DMS53 (cell line): ENCODE results near the gene RAB27A.
A peak's percentile ranks its signal among the peaks of the same experiment; 100 is the strongest.
"Not testable (repeated sequence)": the region's sequence is repeated elsewhere in the genome, so short reads cannot be mapped to it uniquely, and the experiment has no call there.

Experiments used
- DNase-seq: peaks from one replicate; lab custom pipeline; 2025; lab: John Stamatoyannopoulos, UW

Gene RAB27A

GRCh38 chr15:55250392-55250791 lies 39.2 kb downstream of the RAB27A start:
- no peak for DNase-seq

- not testable (repeated sequence) for DNase-seq
These were observed 39.7 kb downstream of the RAB27A start for GRCh38 chr15:55249885-55250284.

- DNase-seq = peak; percentile 37
These were observed 40.7 kb downstream of the RAB27A start for GRCh38 chr15:55248895-55249294.

- DNase-seq = no peak
These were observed 41.7 kb downstream of the RAB27A start for GRCh38 chr15:55247766-55248427.

DNA sequence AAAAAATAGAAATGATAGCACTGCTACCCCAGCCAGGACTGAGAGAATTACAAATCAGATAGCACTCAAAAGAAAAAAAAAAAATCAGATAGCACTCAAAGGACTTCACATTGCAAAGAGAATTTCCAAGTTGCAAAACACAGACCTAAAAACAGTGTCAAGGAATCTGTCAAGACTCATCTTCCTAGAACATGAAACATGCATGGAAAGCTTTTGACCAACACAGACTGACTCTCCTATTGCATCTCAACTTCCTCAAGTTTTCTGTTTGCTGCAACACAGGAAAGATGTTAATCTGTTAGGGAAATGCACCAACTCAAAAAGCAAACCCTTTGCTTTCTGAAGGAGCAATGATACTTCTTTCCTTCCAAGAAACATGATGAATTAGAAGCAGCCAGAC lies 42.3 kb downstream of the RAB27A start:
- DNase-seq = no peak

- peak; percentile 15 for DNase-seq
These were observed 43.0 kb downstream of the RAB27A start for GRCh38 chr15:55246567-55246966.

DNA sequence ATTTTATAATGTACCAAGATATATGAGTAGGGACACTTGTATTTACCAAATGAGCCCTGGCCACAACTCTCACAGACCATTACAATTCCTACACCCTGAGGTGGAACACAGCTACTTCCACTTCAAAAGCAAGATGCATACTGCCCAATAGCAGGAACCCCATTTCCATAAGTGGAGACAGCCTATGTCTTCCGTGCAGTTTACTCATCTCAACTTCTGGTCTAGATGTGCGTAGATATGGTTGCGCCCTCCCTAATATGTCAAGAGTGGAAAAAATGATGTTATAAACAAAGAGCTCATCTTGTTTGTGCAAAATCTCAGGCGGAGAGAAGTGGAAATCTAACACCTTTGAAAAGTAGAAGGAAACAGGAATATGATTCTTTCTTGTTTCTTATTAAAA lies 44.6 kb downstream of the RAB27A start:
- DNase-seq = no peak

DNA sequence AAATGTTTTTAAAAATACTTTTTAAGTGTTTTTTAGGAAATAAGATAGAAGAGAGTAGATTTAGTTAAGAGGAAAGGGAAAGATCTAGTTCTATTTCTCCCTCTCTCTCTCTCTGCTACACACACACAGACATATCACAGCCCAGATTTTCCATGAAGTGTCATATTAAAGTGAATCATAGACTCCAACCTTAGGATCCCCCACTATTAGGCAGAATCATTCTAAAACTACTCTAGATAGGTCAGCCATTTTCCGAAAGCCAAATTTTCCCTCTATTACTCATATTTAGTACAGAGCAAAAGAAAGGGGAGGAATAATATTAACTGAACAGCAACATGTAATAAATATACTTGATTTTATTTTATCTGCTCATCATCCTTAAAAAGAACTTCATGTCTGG lies 47.7 kb downstream of the RAB27A start:
- DNase-seq = no peak

DNA sequence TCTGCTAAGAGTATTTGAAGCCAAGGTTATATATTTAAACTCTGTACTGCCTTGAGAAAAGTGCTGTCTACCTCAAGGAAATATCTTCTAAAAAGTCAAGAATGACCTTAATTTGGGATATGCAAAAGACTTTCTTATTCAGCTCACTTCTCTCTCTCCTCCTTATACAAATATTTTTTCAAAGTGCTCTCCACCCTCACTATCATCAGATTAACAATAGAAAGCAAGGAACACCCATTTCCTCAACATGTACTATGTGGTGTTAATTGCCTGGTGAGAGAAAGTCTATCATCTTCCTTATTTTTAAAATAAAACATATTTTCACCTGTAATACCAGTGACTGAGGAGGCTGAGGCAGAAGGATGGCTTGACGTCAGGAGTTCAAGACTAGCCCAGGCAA lies 48.4 kb downstream of the RAB27A start:
- no peak for DNase-seq

- DNase-seq = no peak
These were observed 49.4 kb downstream of the RAB27A start for GRCh38 chr15:55240125-55240760.

GRCh38 chr15:55239440-55240124 lies 50.0 kb downstream of the RAB27A start:
- DNase-seq = no peak

GRCh38 chr15:55238877-55239276 lies 50.7 kb downstream of the RAB27A start:
- no peak for DNase-seq

DNA sequence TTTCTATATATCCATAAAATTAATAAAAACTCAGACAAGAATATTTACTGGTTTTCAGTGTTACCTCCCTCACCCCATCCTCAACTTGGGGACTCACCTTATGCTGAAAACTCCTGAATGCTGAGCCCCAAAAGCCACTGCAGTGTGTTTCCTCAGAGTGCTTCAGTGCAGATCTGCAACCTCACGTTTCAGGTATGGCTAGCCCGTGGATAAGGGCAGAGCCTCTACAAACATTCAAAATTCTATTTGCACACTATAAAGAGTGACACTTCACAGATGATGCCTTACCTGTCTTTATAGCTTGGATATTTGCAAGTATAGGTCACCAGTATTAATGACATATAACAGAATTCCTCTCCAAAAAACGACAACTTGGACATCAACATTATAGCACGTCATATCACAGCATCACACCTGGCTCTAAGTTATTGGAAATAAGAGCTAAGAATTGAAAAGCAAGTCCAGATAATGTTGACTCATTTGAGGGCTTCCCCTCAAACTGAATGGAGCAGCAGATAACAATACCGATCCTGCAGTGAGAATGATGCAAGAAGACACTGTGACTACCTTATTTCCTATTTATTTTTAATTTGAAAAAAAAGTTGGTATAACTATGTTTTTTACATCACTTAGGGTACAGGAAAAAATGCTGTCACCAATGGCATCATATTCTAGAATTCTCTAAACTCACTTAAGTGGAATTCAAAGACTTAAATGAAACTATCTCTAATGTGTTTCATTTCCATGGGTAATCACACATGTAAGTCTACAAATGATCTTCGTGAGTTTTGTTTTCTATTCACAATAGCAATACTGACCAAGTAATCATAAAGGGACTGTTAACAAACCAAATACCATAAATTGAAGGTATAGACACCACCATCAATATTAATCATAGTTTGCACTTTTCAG lies 52.1 kb downstream of the RAB27A start:
- DNase-seq = no peak

DNA sequence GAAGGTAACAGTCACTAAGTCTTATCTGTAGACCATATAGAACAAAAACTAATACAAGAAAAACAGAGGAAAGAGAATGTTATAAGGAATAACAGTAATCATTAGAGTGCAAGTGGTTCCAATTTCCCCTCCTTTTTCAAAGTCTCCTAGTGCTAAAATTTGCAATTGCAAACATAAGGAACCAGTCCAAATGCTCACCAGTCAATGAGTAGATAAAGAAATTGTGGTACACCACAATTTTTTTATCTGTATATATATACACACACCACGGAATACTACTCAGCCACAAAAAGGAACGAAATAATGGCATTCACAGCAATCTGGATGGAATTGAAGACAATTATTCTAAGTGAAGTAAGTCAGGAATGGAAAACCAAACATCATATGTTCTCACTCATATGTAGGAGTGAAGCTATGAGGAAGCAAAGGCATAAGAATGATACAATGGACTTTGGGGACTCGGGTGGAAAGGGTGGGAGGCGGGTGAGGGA lies 54.0 kb downstream of the RAB27A start:
- no peak for DNase-seq

GRCh38 chr15:55234800-55235104 lies 54.9 kb downstream of the RAB27A start:
- DNase-seq = no peak

DNA sequence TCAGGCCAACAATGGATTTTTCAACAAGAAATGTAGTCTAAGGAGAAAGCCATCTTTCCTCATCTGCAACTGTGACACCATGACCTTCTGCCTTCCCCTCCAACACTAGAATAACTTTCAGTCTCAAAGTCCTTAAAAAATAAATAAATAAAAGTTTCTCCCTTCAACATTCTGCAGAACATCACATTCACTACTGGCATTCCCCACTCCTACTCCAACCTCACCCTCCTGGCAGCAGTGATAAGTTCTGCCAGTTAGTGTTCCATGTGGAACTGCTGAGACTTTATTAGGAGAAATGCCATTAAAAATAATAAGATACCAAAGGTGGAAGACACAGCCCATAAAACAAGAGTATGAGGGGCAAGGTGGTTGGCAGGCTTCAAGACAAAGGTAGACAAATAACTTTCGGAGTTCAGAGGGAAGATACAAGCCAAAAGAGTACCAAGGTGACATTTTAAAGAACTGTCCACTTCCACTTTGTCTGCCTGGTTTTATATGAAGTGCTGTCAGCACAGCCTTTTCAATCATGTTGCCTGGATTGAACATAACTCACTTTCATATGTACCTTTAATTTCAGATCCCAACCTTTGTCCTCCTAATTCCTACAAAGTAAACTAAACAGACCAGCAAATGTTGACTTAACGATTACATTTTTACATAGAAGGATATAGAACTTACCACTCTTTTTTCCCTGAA lies 55.4 kb downstream of the RAB27A start:
- DNase-seq = no peak

GRCh38 chr15:55231455-55231854 lies 58.2 kb downstream of the RAB27A start:
- no peak for DNase-seq

- no peak for DNase-seq
These were observed 58.7 kb downstream of the RAB27A start for GRCh38 chr15:55230953-55231352.

DNA sequence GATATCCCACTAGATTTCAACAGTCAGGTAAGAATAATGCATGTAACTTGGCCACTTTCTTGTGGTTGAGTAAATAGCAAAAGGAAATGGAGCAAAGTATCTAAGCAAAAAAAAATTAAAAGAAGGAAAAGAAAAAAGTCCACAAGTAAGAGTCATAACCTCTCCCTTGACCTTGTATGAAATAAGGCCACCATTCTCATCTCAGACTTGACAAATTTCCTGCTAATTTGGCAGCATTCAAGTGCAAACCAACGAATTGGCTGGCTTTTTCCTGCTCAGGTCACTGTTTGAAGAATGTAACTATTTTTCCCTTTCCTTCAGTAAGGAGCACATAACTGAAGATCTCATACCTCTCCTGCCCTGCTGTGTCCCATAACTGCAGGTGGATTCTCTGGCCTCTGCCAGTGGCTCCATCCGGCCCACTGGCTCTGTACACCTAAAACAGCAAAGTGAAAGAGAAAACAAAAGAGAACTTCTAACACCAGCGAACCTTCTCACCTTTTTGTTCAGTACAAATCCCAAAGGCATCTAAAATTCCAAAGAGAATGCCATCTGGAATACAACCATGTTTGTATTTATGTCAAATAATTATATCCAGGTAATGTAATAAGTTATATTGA lies 59.5 kb downstream of the RAB27A start:
- no peak for DNase-seq

- no peak for DNase-seq
These were observed 63.5 kb downstream of the RAB27A start for GRCh38 chr15:55226127-55226526.

DNA sequence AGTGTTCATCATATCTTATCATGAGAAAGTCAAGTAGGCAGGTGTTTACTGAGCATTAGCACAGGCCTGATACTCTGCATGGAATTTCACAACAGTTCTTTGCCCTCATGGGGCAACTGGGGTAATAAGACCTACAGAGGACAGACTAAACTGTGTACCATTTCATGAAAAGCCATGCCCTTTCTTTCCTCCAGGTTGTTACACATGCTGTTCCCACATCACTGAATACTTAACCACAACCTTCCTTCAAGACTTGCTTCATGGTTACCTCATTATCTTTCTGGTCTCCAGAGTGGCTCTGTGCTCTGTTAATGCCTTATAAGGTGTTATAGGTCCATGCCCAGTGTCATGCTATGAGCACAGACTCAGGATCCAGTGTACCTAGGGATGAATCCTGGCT lies 64.7 kb downstream of the RAB27A start:
- DNase-seq = no peak
